Suprapubic skin (tissue), 4 donors: Measurements from ENCODE around the gene NSMF. TPM values are rescaled to one million over a fixed set of nuclear protein-coding genes. Genes with fewer than 3 reads are reported as not detected.

Source experiments
- DNase-seq, 2 donors: peaks; one replicate each; pipeline ENCODE4 v3.0.0-alpha.2; 2019; ENCODE audit warnings: low spot score in 2 of 2
- H3K27ac ChIP-seq: fragments of 200-600 bp; sonication (generic); one replicate; pipeline ENCODE4 v1.5.1; 2019
- H3K27me3 ChIP-seq: fragments of 200-600 bp; sonication (generic); one replicate; pipeline ENCODE4 v1.5.1; 2019
- H3K36me3 ChIP-seq: fragments of 200-600 bp; sonication (generic); one replicate; pipeline ENCODE4 v1.5.1; 2019
- H3K4me1 ChIP-seq: fragments of 200-600 bp; sonication (generic); one replicate; pipeline ENCODE4 v1.5.1; 2019
- H3K4me3 ChIP-seq: fragments of 200-600 bp; sonication (generic); one replicate; pipeline ENCODE4 v1.5.1; 2019; ENCODE audit warnings: mild to moderate bottlenecking
- H3K9me3 ChIP-seq: fragments of 200-600 bp; sonication (generic); one replicate; pipeline ENCODE4 v1.5.1; 2019
- CTCF ChIP-seq, 2 donors: fragments of 200-600 bp in 1 of 2; fragments of 450-650 bp in 1 of 2; sonication (generic) in 1 of 2; IDR thresholded peaks; one replicate each; pipeline ENCODE4 v1.5.1; 2016 to 2019; ENCODE audit warnings: antibody characterized with exemption in 2 of 2, mild to moderate bottlenecking in 1 of 2, moderate library complexity in 1 of 2
- EP300 ChIP-seq: sonication (generic); formaldehyde crosslinking; IDR thresholded peaks from one replicate; pipeline ENCODE4 v1.6.1; 2017; ENCODE audit warnings: antibody characterized with exemption
- POLR2A ChIP-seq, 2 donors: fragments of 450-650 bp; IDR thresholded peaks; one replicate each; pipeline ENCODE4 v1.6.1; 2017; ENCODE audit warnings: antibody characterized with exemption in 2 of 2, mild to moderate bottlenecking in 2 of 2, moderate library complexity in 2 of 2
- POLR2AphosphoS5 ChIP-seq, 3 donors: sonication (generic); formaldehyde crosslinking; IDR thresholded peaks; one replicate each; pipeline ENCODE4 v1.6.1; 2017; ENCODE audit warnings: antibody characterized with exemption in 3 of 3
- WGBS: methylation state at CpG from one replicate; pipeline ENCODE4 v1.1.5; 2018; 5-methylcytosine and 5-hydroxymethylcytosine counted together
- total RNA-seq, 4 donors: library from RNA; depleted of rRNA; stranded (reverse); fragments of >200 nt; gene quantifications; one replicate each; pipeline ENCODE4 v1.1.0, GENCODE V29; 2016

NSMF gene
- total RNA-seq, 4 donors from 2014 or later, result 36.1 to 48.1 (median 39.8) TPM

GRCh38 chr9:137416006-137416562 is 43.0 kb downstream of the NSMF start:
- Histone ChIP-seq H3K4me3 (no peak overlapping the region), H3K27me3 (no peaks in the 10 kb centered on the region), H3K36me3 (no peaks in the 10 kb centered on the region), H3K4me1 (peaks cover 16% of the 10 kb centered on the region), H3K9me3 (no peaks in the 10 kb centered on the region), H3K27ac (no peak overlapping the region)
- 64% methylated on average over 2 of the region's 23 CpGs for WGBS
- DNase-seq, result no peak
- TF ChIP-seq POLR2A (IDR thresholded peaks at IDR 0.05), result no peak
- TF ChIP-seq CTCF (IDR thresholded peaks at IDR 0.05), result no peak
- no peak for TF ChIP-seq EP300
- TF ChIP-seq POLR2AphosphoS5 (IDR thresholded peaks at IDR 0.05), result no peak

DNA sequence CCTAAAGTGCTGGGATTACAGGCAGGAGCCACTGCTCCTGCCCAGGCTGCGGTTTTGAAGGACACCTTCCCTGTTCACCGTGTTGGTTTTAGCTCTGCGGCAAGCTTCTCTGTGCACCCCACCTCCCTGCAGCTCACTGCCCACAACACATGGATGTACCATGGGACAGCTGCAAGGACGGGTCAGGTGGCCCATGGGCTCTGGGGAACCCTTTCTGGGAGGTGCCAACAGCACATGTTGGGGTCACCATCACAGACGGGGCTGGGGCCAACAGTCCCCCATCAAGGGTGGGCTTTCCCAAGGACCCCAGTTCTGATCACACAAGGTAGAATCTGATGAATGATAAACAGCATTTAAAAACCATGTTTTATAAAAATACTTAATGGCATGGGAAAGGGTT is 43.7 kb downstream of the NSMF start:
- no peak overlapping the region for H3K27ac ChIP-seq
- H3K4me1 ChIP-seq, result peaks cover 22% of the 10 kb centered on the region
- TF ChIP-seq EP300 (no peak), POLR2A (IDR thresholded peaks at IDR 0.05) (no peak), POLR2AphosphoS5 (IDR thresholded peaks at IDR 0.05) (no peak), CTCF (IDR thresholded peaks at IDR 0.05) (no peak)
- no peaks in the 10 kb centered on the region for H3K27me3 ChIP-seq
- H3K4me3 ChIP-seq, result no peak overlapping the region
- no peaks in the 10 kb centered on the region for H3K9me3 ChIP-seq
- DNase-seq, result no peak
- 83% methylated on average over 1 of the region's 5 CpGs for WGBS
- no peaks in the 10 kb centered on the region for H3K36me3 ChIP-seq

DNA sequence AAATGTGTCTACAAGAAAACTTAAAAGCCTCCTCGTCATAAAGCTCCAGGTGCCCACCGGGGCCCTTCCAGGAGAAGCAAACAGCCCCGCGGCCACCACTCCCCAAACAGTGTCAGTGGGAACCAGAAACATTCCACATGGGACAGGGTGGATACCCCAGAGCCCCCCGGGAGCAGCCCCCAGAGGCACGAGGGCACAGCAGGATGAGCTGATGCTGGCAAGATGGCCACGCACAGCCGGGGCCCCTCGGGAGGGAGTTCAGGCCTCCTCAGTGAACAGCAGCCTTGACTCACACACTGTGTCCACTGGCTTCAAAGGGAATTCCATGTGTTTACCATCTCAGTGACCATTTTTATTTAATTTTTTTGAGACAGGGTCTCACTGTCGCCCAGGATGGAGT is 46.7 kb downstream of the NSMF start:
- H3K27me3 ChIP-seq, result no peaks in the 10 kb centered on the region
- TF ChIP-seq EP300 (no peak), CTCF (IDR thresholded peaks at IDR 0.05) (no peak), POLR2A (IDR thresholded peaks at IDR 0.05) (no peak), POLR2AphosphoS5 (IDR thresholded peaks at IDR 0.05) (no peak)
- no peak for DNase-seq
- peak overlapping the region; percentile 60 for H3K27ac ChIP-seq
- H3K36me3 ChIP-seq, result no peaks in the 10 kb centered on the region
- no peak overlapping the region for H3K4me3 ChIP-seq
- WGBS, result 72% methylated on average over 10 of the region's 10 CpGs
- H3K4me1 ChIP-seq, result peaks cover 26% of the 10 kb centered on the region
- H3K9me3 ChIP-seq, result no peaks in the 10 kb centered on the region

DNA sequence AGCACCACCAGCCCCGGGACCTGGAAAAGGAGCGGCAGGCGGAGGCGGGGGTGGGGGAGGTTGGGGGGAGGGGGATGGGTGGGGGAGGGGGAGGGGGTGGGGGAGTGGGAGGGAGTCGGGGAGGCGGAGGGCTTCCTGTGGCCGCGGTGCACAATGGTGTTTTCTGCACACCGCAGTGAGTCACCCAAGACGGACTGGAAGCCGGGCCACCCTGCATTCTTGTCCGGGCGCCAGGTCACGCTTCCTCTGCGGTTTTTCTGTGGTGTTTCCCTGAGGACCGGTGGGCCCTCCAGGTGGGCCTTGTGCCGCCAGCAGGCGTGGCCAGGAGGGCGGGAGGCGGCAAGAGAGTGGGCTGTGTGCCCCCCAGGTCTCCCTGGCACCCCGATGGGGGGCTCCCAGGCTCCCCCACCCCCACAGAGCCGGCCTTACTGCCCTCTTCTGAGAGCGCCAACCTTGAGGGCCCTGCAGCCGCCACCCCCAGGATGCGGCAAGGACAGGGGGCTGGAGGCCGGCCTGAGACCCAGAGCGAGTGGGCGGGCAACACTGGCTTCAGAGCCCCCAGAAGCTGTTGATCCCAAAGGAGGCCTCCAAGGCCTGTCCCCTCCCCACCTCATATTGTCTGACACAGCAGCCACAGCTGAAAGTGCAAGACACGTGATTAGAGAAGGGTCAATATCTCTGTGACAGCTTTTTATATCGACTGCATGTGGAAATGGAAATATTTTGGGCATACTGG is 47.3 kb downstream of the NSMF start:
- DNase-seq, result no peak
- peak overlapping the region; percentile 60 for H3K27ac ChIP-seq
- H3K27me3 ChIP-seq, result no peaks in the 10 kb centered on the region
- TF ChIP-seq EP300 (no peak), POLR2AphosphoS5 (IDR thresholded peaks at IDR 0.05) (no peak), POLR2A (IDR thresholded peaks at IDR 0.05) (no peak), CTCF (IDR thresholded peaks at IDR 0.05) (no peak)
- H3K9me3 ChIP-seq, result no peaks in the 10 kb centered on the region
- peaks cover 32% of the 10 kb centered on the region for H3K4me1 ChIP-seq
- peak overlapping the region; percentile 11 for H3K4me3 ChIP-seq
- 48% methylated on average over 23 of the region's 30 CpGs for WGBS
- H3K36me3 ChIP-seq, result no peaks in the 10 kb centered on the region

DNA sequence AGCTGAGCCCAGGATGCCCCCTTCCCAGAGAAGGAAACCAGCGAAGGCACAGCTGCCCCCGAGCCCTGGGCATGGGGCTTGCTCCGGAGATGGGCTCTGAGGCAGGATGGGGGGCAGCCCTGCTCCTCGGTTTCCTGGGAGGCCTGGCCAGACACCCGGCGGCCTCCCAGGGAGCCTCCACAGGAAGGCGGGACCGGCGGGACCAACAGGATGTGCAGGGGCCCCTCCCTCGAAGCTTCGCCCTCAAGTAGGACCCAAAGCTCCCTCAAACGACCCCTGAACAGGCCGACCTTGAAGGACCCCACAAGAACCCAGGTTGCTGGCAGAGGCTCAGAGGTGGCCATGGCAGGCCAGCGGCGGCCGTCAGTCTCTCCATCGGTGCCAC is 47.9 kb downstream of the NSMF start:
- no CpG with 5 or more reads among the region's 17 CpGs for WGBS
- Histone ChIP-seq H3K4me3 (peak overlapping the region; percentile 11), H3K4me1 (peaks cover 37% of the 10 kb centered on the region), H3K9me3 (no peaks in the 10 kb centered on the region), H3K36me3 (no peaks in the 10 kb centered on the region), H3K27ac (peak overlapping the region; percentile 19), H3K27me3 (no peaks in the 10 kb centered on the region)
- TF ChIP-seq CTCF (IDR thresholded peaks at IDR 0.05) (no peak), POLR2AphosphoS5 (IDR thresholded peaks at IDR 0.05) (no peak), EP300 (no peak), POLR2A (IDR thresholded peaks at IDR 0.05) (no peak)
- no peak for DNase-seq
